Liver (tissue), 9 donors: ENCODE data around the gene MTURN. TPM values are rescaled to one million over a fixed set of nuclear protein-coding genes. Genes with fewer than 3 reads are reported as not detected.

ENCODE experiments used
- DNase-seq: peaks from one replicate; pipeline ENCODE4 v3.0.0-alpha.2; 2017; ENCODE audit warnings: low spot score
- H3K27ac ChIP-seq, 2 donors: one replicate each; pipeline ENCODE4 v1.7.0; 2013; ENCODE audit warnings: inconsistent platforms in 2 of 2, low read length in 2 of 2, control low read depth in 1 of 2, low read depth in 1 of 2, mild to moderate bottlenecking in 1 of 2
- H3K27me3 ChIP-seq, 4 donors: one replicate each; pipeline versions ENCODE4 v1.6.1 to v1.7.0; 2013; ENCODE audit warnings: low read length in 3 of 4, inconsistent platforms in 1 of 4, mild to moderate bottlenecking in 1 of 4, moderate library complexity in 1 of 4; ENCODE audit not compliant: control insufficient read depth in 4 of 4, insufficient read depth in 4 of 4
- H3K36me3 ChIP-seq, 4 donors: one replicate each; pipeline versions ENCODE4 v1.6.1 to v1.7.0; 2013; ENCODE audit warnings: low read length in 3 of 4, mild to moderate bottlenecking in 3 of 4, low read depth in 1 of 4, moderate library complexity in 1 of 4; ENCODE audit not compliant: control insufficient read depth in 4 of 4, insufficient read depth in 3 of 4
- H3K4me1 ChIP-seq, 4 donors: one replicate each; pipeline versions ENCODE4 v1.6.1 to v1.7.0; 2013; ENCODE audit warnings: low read length in 3 of 4, mild to moderate bottlenecking in 3 of 4, moderate library complexity in 1 of 4; ENCODE audit not compliant: control insufficient read depth in 4 of 4, insufficient read depth in 4 of 4
- H3K4me3 ChIP-seq, 3 donors: one replicate each; pipeline versions ENCODE4 v1.6.1 to v1.7.0; 2013; ENCODE audit warnings: low read length in 3 of 3, control low read depth in 1 of 3, low read depth in 1 of 3, mild to moderate bottlenecking in 1 of 3
- H3K9ac ChIP-seq, 2 donors: one replicate each; pipeline ENCODE4 v1.7.0; 2013; ENCODE audit warnings: low read length in 2 of 2, mild to moderate bottlenecking in 2 of 2, moderate library complexity in 2 of 2, control low read depth in 1 of 2, low read depth in 1 of 2
- H3K9me3 ChIP-seq, 4 donors: one replicate each; pipeline versions ENCODE4 v1.6.1 to v1.7.0; 2013; ENCODE audit warnings: low read length in 3 of 4; ENCODE audit not compliant: control insufficient read depth in 4 of 4
- EGR1 ChIP-seq, 2 donors: IDR thresholded peaks; 2 replicates each; pipeline ENCODE4 v1.6.1; 2016 to 2018; ENCODE audit warnings: antibody characterized with exemption in 2 of 2, low read depth in 2 of 2
- FOXA1 ChIP-seq: IDR thresholded peaks from 2 replicates; pipeline ENCODE4 v1.6.1; 2016; ENCODE audit warnings: antibody characterized with exemption
- HNF4A ChIP-seq, 2 donors: conservative IDR thresholded peaks; 2 replicates each; pipeline ENCODE4 v1.6.1; 2016; ENCODE audit warnings: antibody characterized with exemption in 2 of 2, mild to moderate bottlenecking in 2 of 2
- JUND ChIP-seq, 2 donors: IDR thresholded peaks; 2 replicates each; pipeline ENCODE4 v1.6.1; 2016; ENCODE audit warnings: antibody characterized with exemption in 2 of 2
- RAD21 ChIP-seq, 2 donors: IDR thresholded peaks; 2 replicates each; pipeline ENCODE4 v1.6.1; 2016; ENCODE audit warnings: antibody characterized with exemption in 2 of 2, mild to moderate bottlenecking in 2 of 2
- RXRA ChIP-seq, 2 donors: IDR thresholded peaks; 2 replicates each; pipeline ENCODE4 v1.6.1; 2017 to 2018; ENCODE audit warnings: antibody characterized with exemption in 2 of 2, mild to moderate bottlenecking in 1 of 2
- TAF1 ChIP-seq: conservative IDR thresholded peaks from 2 replicates; pipeline ENCODE4 v1.6.1; 2016; ENCODE audit warnings: antibody characterized with exemption, mild to moderate bottlenecking
- WGBS: extraction: QIAGEN DNeasy Blood & Tissue Kit; methylation state at CpG from one replicate; pipeline ENCODE4 v1.1.7; 2013; 5-methylcytosine and 5-hydroxymethylcytosine counted together
- polyA plus RNA-seq, 2 donors: library from polyadenylated mRNA; stranded (reverse) in 1 of 2; unstranded in 1 of 2; fragments of 200-250 nt in 1 of 2; fragments of >200 nt in 1 of 2; fragmentation: Nextera tagmentation in 1 of 2; extraction: Ambion mirVana in 1 of 2; gene quantifications; one replicate each; pipeline versions ENCODE4 v1.2.1 to v1.2.3, GENCODE V29; 2013 to 2015
- total RNA-seq, 2 donors: library from RNA; depleted of rRNA; stranded (reverse); fragments of >200 nt; gene quantifications; one replicate each; pipeline ENCODE4 v1.2.3, GENCODE V29; 2014
- TF ChIP-seq, protein P1 (sequence below): IDR thresholded peaks from 2 replicates; pipeline ENCODE4 v1.6.1; 2016; ENCODE audit warnings: antibody characterized with exemption, mild to moderate bottlenecking
- TF ChIP-seq, protein P2 (sequence below): IDR thresholded peaks from 2 replicates; pipeline ENCODE4 v1.6.1; 2016; ENCODE audit warnings: antibody characterized with exemption
- TF ChIP-seq, protein P3 (sequence below): IDR thresholded peaks from 2 replicates; pipeline ENCODE4 v1.6.1; 2016; ENCODE audit warnings: antibody characterized with exemption
- TF ChIP-seq, protein P4 (sequence below): fragments of 150-350 bp; IDR thresholded peaks from 2 replicates; pipeline ENCODE4 v1.5.1; 2017; ENCODE audit warnings: improper control_type of control experiment, low read depth, low read length; ENCODE audit not compliant: missing input control
- TF ChIP-seq, protein P5 (sequence below): IDR thresholded peaks from 2 replicates; pipeline ENCODE4 v1.6.1; 2016; ENCODE audit warnings: antibody characterized with exemption
- donor health status: healthy.
- donor health status: healthy.
- donor health status: healthy.
- donor health status: healthy.
- donor health status: healthy.

The MTURN gene
- total and polyA plus RNA-seq, 4 donors, result 2.4 to 14.4 (median 6.1) TPM

DNA sequence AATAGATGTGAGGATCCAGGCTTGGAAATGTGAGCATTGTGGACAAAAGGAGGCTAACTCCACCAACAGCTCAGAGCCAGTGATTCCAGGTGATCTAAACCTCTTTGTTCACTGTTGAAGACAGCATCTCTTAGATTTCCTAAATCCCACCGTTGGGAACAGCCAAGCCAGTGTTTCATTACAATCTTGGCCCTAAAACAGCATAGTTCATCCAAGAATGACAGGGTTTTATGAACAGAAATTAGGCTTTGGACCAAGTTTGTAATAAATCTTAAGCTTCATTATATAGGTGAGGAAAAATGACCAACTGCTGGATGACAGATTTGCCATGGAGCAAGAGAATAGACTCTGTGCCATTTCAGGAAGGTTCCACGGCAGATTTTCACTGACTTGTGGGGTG, 65.8 kb downstream of the MTURN start:
- Histone ChIP-seq H3K9me3 (no peaks in the 10 kb centered on the region), H3K27ac (no peak overlapping the region), H3K4me1 (no peaks in the 10 kb centered on the region), H3K36me3 (no peaks in the 10 kb centered on the region), H3K27me3 (no peaks in the 10 kb centered on the region), H3K9ac (no peak overlapping the region), H3K4me3 (no peak overlapping the region)
- TF ChIP-seq FOXA1 (no peak), JUND (IDR thresholded peaks at IDR 0.05) (no peak), HNF4A (conservative IDR thresholded peaks at IDR 0.05) (no peak), RXRA (IDR thresholded peaks at IDR 0.05) (no peak), EGR1 (IDR thresholded peaks at IDR 0.05; ENCODE audit: low read depth in 2 of 2) (no peak), RAD21 (IDR thresholded peaks at IDR 0.05) (no peak), TAF1 (no peak)
- TF ChIP-seq, protein P1, sequence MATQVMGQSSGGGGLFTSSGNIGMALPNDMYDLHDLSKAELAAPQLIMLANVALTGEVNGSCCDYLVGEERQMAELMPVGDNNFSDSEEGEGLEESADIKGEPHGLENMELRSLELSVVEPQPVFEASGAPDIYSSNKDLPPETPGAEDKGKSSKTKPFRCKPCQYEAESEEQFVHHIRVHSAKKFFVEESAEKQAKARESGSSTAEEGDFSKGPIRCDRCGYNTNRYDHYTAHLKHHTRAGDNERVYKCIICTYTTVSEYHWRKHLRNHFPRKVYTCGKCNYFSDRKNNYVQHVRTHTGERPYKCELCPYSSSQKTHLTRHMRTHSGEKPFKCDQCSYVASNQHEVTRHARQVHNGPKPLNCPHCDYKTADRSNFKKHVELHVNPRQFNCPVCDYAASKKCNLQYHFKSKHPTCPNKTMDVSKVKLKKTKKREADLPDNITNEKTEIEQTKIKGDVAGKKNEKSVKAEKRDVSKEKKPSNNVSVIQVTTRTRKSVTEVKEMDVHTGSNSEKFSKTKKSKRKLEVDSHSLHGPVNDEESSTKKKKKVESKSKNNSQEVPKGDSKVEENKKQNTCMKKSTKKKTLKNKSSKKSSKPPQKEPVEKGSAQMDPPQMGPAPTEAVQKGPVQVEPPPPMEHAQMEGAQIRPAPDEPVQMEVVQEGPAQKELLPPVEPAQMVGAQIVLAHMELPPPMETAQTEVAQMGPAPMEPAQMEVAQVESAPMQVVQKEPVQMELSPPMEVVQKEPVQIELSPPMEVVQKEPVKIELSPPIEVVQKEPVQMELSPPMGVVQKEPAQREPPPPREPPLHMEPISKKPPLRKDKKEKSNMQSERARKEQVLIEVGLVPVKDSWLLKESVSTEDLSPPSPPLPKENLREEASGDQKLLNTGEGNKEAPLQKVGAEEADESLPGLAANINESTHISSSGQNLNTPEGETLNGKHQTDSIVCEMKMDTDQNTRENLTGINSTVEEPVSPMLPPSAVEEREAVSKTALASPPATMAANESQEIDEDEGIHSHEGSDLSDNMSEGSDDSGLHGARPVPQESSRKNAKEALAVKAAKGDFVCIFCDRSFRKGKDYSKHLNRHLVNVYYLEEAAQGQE, result no peak
- TF ChIP-seq, protein P2, sequence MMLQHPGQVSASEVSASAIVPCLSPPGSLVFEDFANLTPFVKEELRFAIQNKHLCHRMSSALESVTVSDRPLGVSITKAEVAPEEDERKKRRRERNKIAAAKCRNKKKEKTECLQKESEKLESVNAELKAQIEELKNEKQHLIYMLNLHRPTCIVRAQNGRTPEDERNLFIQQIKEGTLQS, result no peak
- TF ChIP-seq, protein P3, sequence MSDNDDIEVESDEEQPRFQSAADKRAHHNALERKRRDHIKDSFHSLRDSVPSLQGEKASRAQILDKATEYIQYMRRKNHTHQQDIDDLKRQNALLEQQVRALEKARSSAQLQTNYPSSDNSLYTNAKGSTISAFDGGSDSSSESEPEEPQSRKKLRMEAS, result no peak
- TF ChIP-seq, protein P4, sequence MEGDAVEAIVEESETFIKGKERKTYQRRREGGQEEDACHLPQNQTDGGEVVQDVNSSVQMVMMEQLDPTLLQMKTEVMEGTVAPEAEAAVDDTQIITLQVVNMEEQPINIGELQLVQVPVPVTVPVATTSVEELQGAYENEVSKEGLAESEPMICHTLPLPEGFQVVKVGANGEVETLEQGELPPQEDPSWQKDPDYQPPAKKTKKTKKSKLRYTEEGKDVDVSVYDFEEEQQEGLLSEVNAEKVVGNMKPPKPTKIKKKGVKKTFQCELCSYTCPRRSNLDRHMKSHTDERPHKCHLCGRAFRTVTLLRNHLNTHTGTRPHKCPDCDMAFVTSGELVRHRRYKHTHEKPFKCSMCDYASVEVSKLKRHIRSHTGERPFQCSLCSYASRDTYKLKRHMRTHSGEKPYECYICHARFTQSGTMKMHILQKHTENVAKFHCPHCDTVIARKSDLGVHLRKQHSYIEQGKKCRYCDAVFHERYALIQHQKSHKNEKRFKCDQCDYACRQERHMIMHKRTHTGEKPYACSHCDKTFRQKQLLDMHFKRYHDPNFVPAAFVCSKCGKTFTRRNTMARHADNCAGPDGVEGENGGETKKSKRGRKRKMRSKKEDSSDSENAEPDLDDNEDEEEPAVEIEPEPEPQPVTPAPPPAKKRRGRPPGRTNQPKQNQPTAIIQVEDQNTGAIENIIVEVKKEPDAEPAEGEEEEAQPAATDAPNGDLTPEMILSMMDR, result no peak
- no peak for DNase-seq
- WGBS, result 88% methylated on average over 2 of the region's 2 CpGs

DNA sequence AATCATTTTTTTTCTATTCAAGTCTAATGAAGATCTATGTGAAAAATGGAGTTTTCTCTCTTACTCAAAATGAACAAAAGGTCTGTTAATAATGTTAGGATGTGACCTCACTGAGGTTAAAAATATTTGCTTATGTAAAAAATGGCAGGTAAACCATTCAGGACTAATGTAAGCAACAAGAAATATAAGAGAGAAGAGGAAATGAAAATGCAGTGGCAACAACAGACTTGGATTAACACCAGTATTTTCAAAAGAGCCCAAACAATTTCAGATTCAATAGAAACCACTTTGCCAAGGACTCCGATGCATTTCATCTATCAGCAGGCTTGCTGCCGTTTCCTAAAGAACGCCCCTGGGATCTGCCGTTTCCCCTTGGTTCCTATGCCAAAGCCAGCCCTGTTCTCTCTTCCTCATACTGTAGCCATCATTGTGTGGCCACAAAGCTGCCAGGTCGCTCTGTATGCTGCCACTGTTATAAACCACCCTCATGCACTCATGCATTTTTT, 66.4 kb downstream of the MTURN start:
- no peaks in the 10 kb centered on the region for H3K36me3 ChIP-seq
- H3K9ac ChIP-seq, result no peak overlapping the region
- H3K4me1 ChIP-seq, result no peaks in the 10 kb centered on the region
- no peak for DNase-seq
- TF ChIP-seq, protein P5, sequence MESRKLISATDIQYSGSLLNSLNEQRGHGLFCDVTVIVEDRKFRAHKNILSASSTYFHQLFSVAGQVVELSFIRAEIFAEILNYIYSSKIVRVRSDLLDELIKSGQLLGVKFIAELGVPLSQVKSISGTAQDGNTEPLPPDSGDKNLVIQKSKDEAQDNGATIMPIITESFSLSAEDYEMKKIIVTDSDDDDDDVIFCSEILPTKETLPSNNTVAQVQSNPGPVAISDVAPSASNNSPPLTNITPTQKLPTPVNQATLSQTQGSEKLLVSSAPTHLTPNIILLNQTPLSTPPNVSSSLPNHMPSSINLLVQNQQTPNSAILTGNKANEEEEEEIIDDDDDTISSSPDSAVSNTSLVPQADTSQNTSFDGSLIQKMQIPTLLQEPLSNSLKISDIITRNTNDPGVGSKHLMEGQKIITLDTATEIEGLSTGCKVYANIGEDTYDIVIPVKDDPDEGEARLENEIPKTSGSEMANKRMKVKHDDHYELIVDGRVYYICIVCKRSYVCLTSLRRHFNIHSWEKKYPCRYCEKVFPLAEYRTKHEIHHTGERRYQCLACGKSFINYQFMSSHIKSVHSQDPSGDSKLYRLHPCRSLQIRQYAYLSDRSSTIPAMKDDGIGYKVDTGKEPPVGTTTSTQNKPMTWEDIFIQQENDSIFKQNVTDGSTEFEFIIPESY, result no peak
- no peak overlapping the region for H3K27ac ChIP-seq
- no peak overlapping the region for H3K4me3 ChIP-seq
- H3K27me3 ChIP-seq, result no peaks in the 10 kb centered on the region
- H3K9me3 ChIP-seq, result no peaks in the 10 kb centered on the region
- 89% methylated on average over 5 of the region's 5 CpGs for WGBS
